ENCODE results near the gene PLBD1. TPM values are rescaled to one million over a fixed set of nuclear protein-coding genes. Genes with fewer than 3 reads are reported as not detected.

PLBD1 gene
- total RNA-seq, 2 donors from 2014 or later = 17.9 to 32.5 TPM

GRCh38 chr12:14557966-14558365, 9.7 kb downstream of the PLBD1 start:
- Histone ChIP-seq H3K9ac (ENCODE audit: extremely low read depth, low read length, poor library complexity, severe bottlenecking) (no peak overlapping the region), H3K4me3 (ENCODE audit: low read length) (no peak overlapping the region), H3K27ac (ENCODE audit: low read depth, low read length) (no peak overlapping the region), H3K36me3 (ENCODE audit: control insufficient read depth, insufficient read depth, low read length) (no peaks in the 10 kb centered on the region), H3K27me3 (ENCODE audit: control insufficient read depth, insufficient read depth, low read length, poor library complexity, severe bottlenecking) (no peaks in the 10 kb centered on the region), H3K4me1 (ENCODE audit: control insufficient read depth, insufficient read depth, low read length) (no peaks in the 10 kb centered on the region), H3K9me3 (ENCODE audit: control insufficient read depth, low read length) (no peaks in the 10 kb centered on the region)
- no peak overlapping the region for H3K27ac Mint-ChIP-seq
- no peak overlapping the region for H3K4me3 Mint-ChIP-seq
- no peak for DNase-seq
- H3K9me3 Mint-ChIP-seq = peaks cover 6% of the 10 kb centered on the region
- H3K27me3 Mint-ChIP-seq (ENCODE audit: insufficient read depth) = no peaks in the 10 kb centered on the region
- no peak for TF ChIP-seq CTCF (conservative IDR thresholded peaks at IDR 0.05)
- H3K36me3 Mint-ChIP-seq (ENCODE audit: low read depth) = no peaks in the 10 kb centered on the region
- H3K4me1 Mint-ChIP-seq = peaks cover 5% of the 10 kb centered on the region
- 81 to 82% methylated on average over 6 to 8 of the region's 8 CpGs for WGBS, 2 experiments (ENCODE audit: insufficient coverage in 1 of 2, insufficient read length in 1 of 2)

DNA sequence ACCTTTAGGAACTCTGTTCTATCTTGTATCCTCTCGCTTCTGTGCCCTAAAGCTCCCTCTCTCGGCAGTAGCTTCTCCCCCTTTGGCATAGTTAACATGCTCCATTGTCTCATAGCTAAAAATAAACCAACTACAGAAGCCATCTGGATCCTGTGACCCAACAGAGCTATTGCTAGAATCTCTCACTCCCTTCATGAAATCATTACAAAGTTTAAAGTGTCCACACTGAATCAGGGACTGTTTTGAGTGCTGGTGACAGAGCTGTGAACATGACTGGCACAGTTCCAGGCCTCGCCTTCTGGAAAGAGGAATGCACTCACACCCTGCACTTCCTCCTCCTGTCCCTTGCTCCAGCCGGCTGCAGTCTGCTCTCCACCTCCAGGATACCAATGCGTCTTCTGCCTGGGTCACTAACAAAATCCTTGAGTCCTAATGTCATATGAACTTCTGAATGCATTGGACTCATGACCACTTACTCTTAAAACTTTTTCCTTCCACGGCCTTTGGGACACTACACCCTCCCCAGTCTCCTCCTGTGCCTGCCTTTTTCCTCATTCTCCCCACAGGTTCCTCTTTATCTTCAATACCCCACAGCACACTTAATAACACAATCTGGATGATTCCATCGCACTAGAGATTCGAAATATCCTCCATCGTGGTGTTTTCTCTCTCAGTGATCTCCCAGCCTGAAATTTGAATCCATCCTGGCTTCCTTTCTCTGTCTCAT, 13.2 kb downstream of the PLBD1 start:
- peak; percentile 38 for TF ChIP-seq CTCF (conservative IDR thresholded peaks at IDR 0.05)
- 88% methylated on average over 9 of the region's 9 CpGs for WGBS, 2 experiments (ENCODE audit: insufficient coverage in 1 of 2, insufficient read length in 1 of 2)
- no peak overlapping the region for H3K27ac ChIP-seq (ENCODE audit: low read depth, low read length)
- H3K9me3 Mint-ChIP-seq = peaks cover 6% of the 10 kb centered on the region
- H3K9ac ChIP-seq (ENCODE audit: extremely low read depth, low read length, poor library complexity, severe bottlenecking) = no peak overlapping the region
- no peaks in the 10 kb centered on the region for H3K4me1 ChIP-seq (ENCODE audit: control insufficient read depth, insufficient read depth, low read length)
- H3K27me3 Mint-ChIP-seq (ENCODE audit: insufficient read depth) = no peaks in the 10 kb centered on the region
- H3K4me1 Mint-ChIP-seq = no peaks in the 10 kb centered on the region
- no peak for DNase-seq
- H3K27me3 ChIP-seq (ENCODE audit: control insufficient read depth, insufficient read depth, low read length, poor library complexity, severe bottlenecking) = no peaks in the 10 kb centered on the region
- no peak overlapping the region for H3K4me3 Mint-ChIP-seq
- no peaks in the 10 kb centered on the region for H3K9me3 ChIP-seq (ENCODE audit: control insufficient read depth, low read length)
- H3K36me3 ChIP-seq (ENCODE audit: control insufficient read depth, insufficient read depth, low read length) = no peaks in the 10 kb centered on the region
- H3K36me3 Mint-ChIP-seq (ENCODE audit: low read depth) = peaks cover 4% of the 10 kb centered on the region
- H3K27ac Mint-ChIP-seq = no peak overlapping the region
- no peak overlapping the region for H3K4me3 ChIP-seq (ENCODE audit: low read length)

GRCh38 chr12:14548609-14549008, 19.1 kb downstream of the PLBD1 start:
- Histone ChIP-seq H3K36me3 (ENCODE audit: control insufficient read depth, insufficient read depth, low read length) (no peaks in the 10 kb centered on the region), H3K4me1 (ENCODE audit: control insufficient read depth, insufficient read depth, low read length) (no peaks in the 10 kb centered on the region), H3K27ac (ENCODE audit: low read depth, low read length) (no peak overlapping the region), H3K27me3 (ENCODE audit: control insufficient read depth, insufficient read depth, low read length, poor library complexity, severe bottlenecking) (no peaks in the 10 kb centered on the region), H3K9me3 (ENCODE audit: control insufficient read depth, low read length) (no peaks in the 10 kb centered on the region), H3K9ac (ENCODE audit: extremely low read depth, low read length, poor library complexity, severe bottlenecking) (no peak overlapping the region), H3K4me3 (ENCODE audit: low read length) (no peak overlapping the region)
- Mint-ChIP-seq H3K9me3 (no peaks in the 10 kb centered on the region), H3K36me3 (ENCODE audit: low read depth) (peaks cover 6% of the 10 kb centered on the region), H3K4me3 (no peak overlapping the region), H3K27ac (no peak overlapping the region), H3K4me1 (no peaks in the 10 kb centered on the region), H3K27me3 (ENCODE audit: insufficient read depth) (no peaks in the 10 kb centered on the region)
- no peak for TF ChIP-seq CTCF (conservative IDR thresholded peaks at IDR 0.05)
- DNase-seq = no peak
- WGBS, 2 experiments (ENCODE audit: insufficient coverage in 1 of 2, insufficient read length in 1 of 2) = 98 to 100% methylated on average over 2 to 6 of the region's 6 CpGs
